IPS DF 19.7 (cell line): Measurements from ENCODE around the gene CCND1.

Experiments used
- DNase-seq: peaks from one replicate; pipeline ENCODE4 v3.0.0-alpha.2; 2013; ENCODE audit warnings: low read depth, low spot score

Gene CCND1

GRCh38 chr11:69640995-69641581 is at the start of gene CCND1:
TSS of gene CCND1 (plus strand) at chr11:69641156. CDS start at chr11:69641314, 158 bp downstream.
- peak; percentile 84 for DNase-seq

- DNase-seq = no peak
Observed at GRCh38 chr11:69592986-69593650, 47.8 kb upstream of the CCND1 start.

GRCh38 chr11:69593851-69594250 is 47.1 kb upstream of the CCND1 start:
- DNase-seq = no peak

- DNase-seq = no peak
Observed at GRCh38 chr11:69594481-69594880, 46.5 kb upstream of the CCND1 start.

GRCh38 chr11:69595805-69596665 is 44.9 kb upstream of the CCND1 start:
- no peak for DNase-seq

- no peak for DNase-seq
Observed at GRCh38 chr11:69598147-69598546, 42.8 kb upstream of the CCND1 start.

GRCh38 chr11:69599502-69599901 is 41.5 kb upstream of the CCND1 start:
- no peak for DNase-seq

GRCh38 chr11:69600001-69600400 is 41.0 kb upstream of the CCND1 start:
- no peak for DNase-seq

GRCh38 chr11:69601011-69601975 is 39.7 kb upstream of the CCND1 start:
- no peak for DNase-seq

GRCh38 chr11:69603111-69603836 is 37.7 kb upstream of the CCND1 start:
- no peak for DNase-seq

GRCh38 chr11:69604055-69604454 is 36.9 kb upstream of the CCND1 start:
- no peak for DNase-seq

GRCh38 chr11:69605737-69606526 is 35.0 kb upstream of the CCND1 start:
- no peak for DNase-seq

GRCh38 chr11:69609351-69609750 is 31.6 kb upstream of the CCND1 start:
- DNase-seq = no peak

- DNase-seq = no peak
Observed at GRCh38 chr11:69611548-69612526, 29.1 kb upstream of the CCND1 start.

GRCh38 chr11:69613594-69613993 is 27.4 kb upstream of the CCND1 start:
- DNase-seq = no peak

- no peak for DNase-seq
Observed at GRCh38 chr11:69614085-69614484, 26.9 kb upstream of the CCND1 start.

GRCh38 chr11:69615545-69616278 is 25.2 kb upstream of the CCND1 start:
- DNase-seq = no peak

GRCh38 chr11:69617220-69617619 is 23.7 kb upstream of the CCND1 start:
- no peak for DNase-seq
